ENCODE results near the gene PISD.

PISD gene

GRCh38 chr22:31620756-31621480, 41.1 kb downstream of the PISD start:
- TF ChIP-seq GATA3 (IDR thresholded peaks at IDR 0.05; ENCODE audit: low read depth, low read length): no peak
- no peak for TF ChIP-seq GATA2 (IDR thresholded peaks at IDR 0.05; ENCODE audit: low read depth, low read length)

GRCh38 chr22:31619611-31620300, 42.3 kb downstream of the PISD start:
- no peak for TF ChIP-seq GATA3 (IDR thresholded peaks at IDR 0.05; ENCODE audit: low read depth, low read length)
- no peak for TF ChIP-seq GATA2 (IDR thresholded peaks at IDR 0.05; ENCODE audit: low read depth, low read length)

- TF ChIP-seq GATA2 (IDR thresholded peaks at IDR 0.05; ENCODE audit: low read depth, low read length) (no peak), GATA3 (IDR thresholded peaks at IDR 0.05; ENCODE audit: low read depth, low read length) (no peak)
Measured at GRCh38 chr22:31618471-31619176, 43.4 kb downstream of the PISD start.

- TF ChIP-seq GATA2 (IDR thresholded peaks at IDR 0.05; ENCODE audit: low read depth, low read length): no peak
- no peak for TF ChIP-seq GATA3 (IDR thresholded peaks at IDR 0.05; ENCODE audit: low read depth, low read length)
Measured at GRCh38 chr22:31618057-31618456, 44.0 kb downstream of the PISD start.

GRCh38 chr22:31616315-31616980, 45.6 kb downstream of the PISD start:
- TF ChIP-seq GATA2 (IDR thresholded peaks at IDR 0.05; ENCODE audit: low read depth, low read length) (no peak), GATA3 (IDR thresholded peaks at IDR 0.05; ENCODE audit: low read depth, low read length) (no peak)

- TF ChIP-seq GATA3 (IDR thresholded peaks at IDR 0.05; ENCODE audit: low read depth, low read length): no peak
- no peak for TF ChIP-seq GATA2 (IDR thresholded peaks at IDR 0.05; ENCODE audit: low read depth, low read length)
Measured at GRCh38 chr22:31615940-31616314, 46.1 kb downstream of the PISD start.

GRCh38 chr22:31615491-31615860, 46.5 kb downstream of the PISD start:
- TF ChIP-seq GATA3 (IDR thresholded peaks at IDR 0.05; ENCODE audit: low read depth, low read length): no peak
- no peak for TF ChIP-seq GATA2 (IDR thresholded peaks at IDR 0.05; ENCODE audit: low read depth, low read length)

GRCh38 chr22:31614781-31615490, 47.1 kb downstream of the PISD start:
- no peak for TF ChIP-seq GATA3 (IDR thresholded peaks at IDR 0.05; ENCODE audit: low read depth, low read length)
- TF ChIP-seq GATA2 (IDR thresholded peaks at IDR 0.05; ENCODE audit: low read depth, low read length): no peak

GRCh38 chr22:31613904-31614296, 48.1 kb downstream of the PISD start:
- TF ChIP-seq GATA2 (IDR thresholded peaks at IDR 0.05; ENCODE audit: low read depth, low read length): no peak
- no peak for TF ChIP-seq GATA3 (IDR thresholded peaks at IDR 0.05; ENCODE audit: low read depth, low read length)

- TF ChIP-seq GATA2 (IDR thresholded peaks at IDR 0.05; ENCODE audit: low read depth, low read length) (no peak), GATA3 (IDR thresholded peaks at IDR 0.05; ENCODE audit: low read depth, low read length) (no peak)
Measured at GRCh38 chr22:31613286-31613903, 48.6 kb downstream of the PISD start.

GRCh38 chr22:31612891-31613285, 49.1 kb downstream of the PISD start:
- TF ChIP-seq GATA2 (IDR thresholded peaks at IDR 0.05; ENCODE audit: low read depth, low read length) (no peak), GATA3 (IDR thresholded peaks at IDR 0.05; ENCODE audit: low read depth, low read length) (no peak)

GRCh38 chr22:31611061-31611760, 50.8 kb downstream of the PISD start:
- TF ChIP-seq GATA3 (IDR thresholded peaks at IDR 0.05; ENCODE audit: low read depth, low read length) (no peak), GATA2 (IDR thresholded peaks at IDR 0.05; ENCODE audit: low read depth, low read length) (no peak)

GRCh38 chr22:31610611-31611010, 51.4 kb downstream of the PISD start:
- no peak for TF ChIP-seq GATA3 (IDR thresholded peaks at IDR 0.05; ENCODE audit: low read depth, low read length)
- TF ChIP-seq GATA2 (IDR thresholded peaks at IDR 0.05; ENCODE audit: low read depth, low read length): no peak

Data from SH-SY5Y (cell line).